Measurements from ENCODE around the gene PSMB5.
"Not testable (repeated sequence)": the region's sequence is repeated elsewhere in the genome, so short reads cannot be mapped to it uniquely, and the experiment has no call there.

The PSMB5 gene

GRCh38 chr14:23043145-23043544 is 8.4 kb upstream of the PSMB5 start:
- no peak for DNase-seq

GRCh38 chr14:23042162-23042965 is 7.7 kb upstream of the PSMB5 start, which contains the start of gene PSMB11:
Gene PSMB11, plus strand, starts transcription at chr14:23042212. Its CDS starts 14 bp downstream, at chr14:23042226.
- no peak for DNase-seq

GRCh38 chr14:23041729-23042128 is 7.0 kb upstream of the PSMB5 start:
- no peak for DNase-seq

- DNase-seq: no peak
Observed at GRCh38 chr14:23040100-23040499, 5.4 kb upstream of the PSMB5 start.

GRCh38 chr14:23035303-23036144 is 824 bp upstream of the PSMB5 start:
- no peak for DNase-seq

GRCh38 chr14:23033801-23034497 is 751 bp downstream of the PSMB5 start:
- no peak for DNase-seq

- no peak for DNase-seq
Observed at GRCh38 chr14:23033251-23033727, 1.4 kb downstream of the PSMB5 start.

- no peak for DNase-seq
Observed at GRCh38 chr14:23030936-23031335, 3.8 kb downstream of the PSMB5 start.

- no peak for DNase-seq
Observed at GRCh38 chr14:23028799-23029198, 5.9 kb downstream of the PSMB5 start.

GRCh38 chr14:23025151-23025814 is 9.4 kb downstream of the PSMB5 start:
- DNase-seq: no peak

GRCh38 chr14:23024612-23025075 is 10.1 kb downstream of the PSMB5 start:
- no peak for DNase-seq

GRCh38 chr14:23023795-23024152 is 10.9 kb downstream of the PSMB5 start:
- no peak for DNase-seq

- no peak for DNase-seq
Observed at GRCh38 chr14:23023022-23023794, 11.5 kb downstream of the PSMB5 start.

- DNase-seq: no peak
Observed at GRCh38 chr14:23021889-23022442, 12.7 kb downstream of the PSMB5 start.

- DNase-seq: no peak
Observed at GRCh38 chr14:23021434-23021833, 13.3 kb downstream of the PSMB5 start.

GRCh38 chr14:23020143-23021128 is 14.3 kb downstream of the PSMB5 start:
- no peak for DNase-seq

GRCh38 chr14:23018107-23018506 is 16.6 kb downstream of the PSMB5 start:
- no peak for DNase-seq

GRCh38 chr14:23017091-23017490 is 17.6 kb downstream of the PSMB5 start:
- no peak for DNase-seq

GRCh38 chr14:23015618-23016017 is 19.1 kb downstream of the PSMB5 start:
- no peak for DNase-seq

- DNase-seq: not testable (repeated sequence)
Observed at GRCh38 chr14:23013749-23014054, 21.0 kb downstream of the PSMB5 start.
